GM23248 (cell line): Measurements from ENCODE around the gene SLC4A4. TPM values are rescaled to one million over a fixed set of nuclear protein-coding genes. Genes with fewer than 3 reads are reported as not detected.

Source experiments
- DNase-seq: peaks from one replicate; pipeline ENCODE4 v3.0.0-alpha.2; 2015
- H2AFZ ChIP-seq: fragments of 200-600 bp; sonication (generic); 2 replicates; pipeline ENCODE4 v1.6.1; 2016; ENCODE audit warnings: antibody characterized with exemption
- H3F3A ChIP-seq: fragments of 200-600 bp; sonication (generic); 2 replicates; pipeline ENCODE4 v1.6.1; 2016; ENCODE audit warnings: mild to moderate bottlenecking, antibody characterized with exemption, mixed run types; ENCODE audit not compliant: insufficient read depth
- H3K27ac ChIP-seq: fragments of 200-600 bp; sonication (generic); 2 replicates; pipeline ENCODE4 v1.5.1; 2016; ENCODE audit warnings: mild to moderate bottlenecking
- H3K27me3 ChIP-seq: fragments of 200-600 bp; sonication (generic); replicated peaks from 2 replicates; pipeline ENCODE4 v1.6.1; 2016; ENCODE audit warnings: mild to moderate bottlenecking; ENCODE audit not compliant: insufficient read depth
- H3K36me3 ChIP-seq: fragments of 200-600 bp; sonication (generic); 2 replicates; pipeline ENCODE4 v1.6.1; 2016; ENCODE audit warnings: low read depth, mild to moderate bottlenecking
- H3K4me1 ChIP-seq: fragments of 200-600 bp; sonication (generic); 2 replicates; pipeline ENCODE4 v1.6.1; 2016; ENCODE audit warnings: mild to moderate bottlenecking; ENCODE audit not compliant: insufficient read depth
- H3K4me2 ChIP-seq: fragments of 200-600 bp; sonication (generic); one replicate; pipeline ENCODE4 v1.6.1; 2016; ENCODE audit warnings: mild to moderate bottlenecking; ENCODE audit not compliant: unreplicated experiment
- H3K4me3 ChIP-seq: fragments of 200-600 bp; sonication (generic); 2 replicates; pipeline ENCODE4 v1.5.1; 2016; ENCODE audit warnings: mild to moderate bottlenecking
- H3K79me2 ChIP-seq: fragments of 200-600 bp; sonication (generic); 2 replicates; pipeline ENCODE4 v1.6.1; 2016; ENCODE audit warnings: mild to moderate bottlenecking; ENCODE audit not compliant: insufficient read depth
- H3K9ac ChIP-seq: fragments of 200-600 bp; sonication (generic); 2 replicates; pipeline ENCODE4 v1.6.1; 2016; ENCODE audit warnings: mild to moderate bottlenecking
- H3K9me2 ChIP-seq: fragments of 200-600 bp; sonication (generic); 2 replicates; pipeline ENCODE4 v1.6.1; 2016; ENCODE audit warnings: mixed run types, mild to moderate bottlenecking, moderate library complexity; ENCODE audit not compliant: insufficient read depth
- H3K9me3 ChIP-seq: fragments of 200-600 bp; sonication (generic); one replicate; pipeline ENCODE4 v1.6.1; 2017; ENCODE audit warnings: low read depth
- H4K20me1 ChIP-seq: fragments of 200-600 bp; sonication (generic); 2 replicates; pipeline ENCODE4 v1.6.0; 2016; ENCODE audit not compliant: insufficient read depth
- EZH2 ChIP-seq: fragments of 200-600 bp; sonication (generic); IDR thresholded peaks from 2 replicates; pipeline ENCODE4 v1.6.1; 2018; ENCODE audit warnings: antibody characterized with exemption, mild to moderate bottlenecking; ENCODE audit not compliant: insufficient read depth, poor library complexity, severe bottlenecking
- EZH2phosphoT487 ChIP-seq: fragments of 200-600 bp; sonication (generic); IDR thresholded peaks from 2 replicates; pipeline ENCODE4 v1.6.1; 2018; ENCODE audit warnings: antibody characterized with exemption, moderate library complexity, mild to moderate bottlenecking, low read depth; ENCODE audit not compliant: insufficient read depth
- WGBS, 2 experiments: methylation state at CpG; one replicate each; pipeline ENCODE4 v1.1.6; 2015 to 2017; ENCODE audit warnings: low lambda C conversion rate in 2 of 2, low coverage in 1 of 2; ENCODE audit errors: missing lambda C conversion rate in 2 of 2; 5-methylcytosine and 5-hydroxymethylcytosine counted together
- in situ Hi-C: fragments of 300-500 bp; cut with MboI; formaldehyde crosslinking; loops from 2 replicates; pipeline ENCODE4 v1.15.0; 2020
- polyA plus RNA-seq: library from polyadenylated mRNA; unstranded; fragments of >200 nt; fragmentation: Nextera tagmentation; extraction: Ambion mirVana; gene quantifications from 2 replicates; pipeline ENCODE4 v1.2.1, GENCODE V29; 2016
- total RNA-seq: library from RNA; depleted of rRNA; stranded (reverse); fragments of >200 nt; shearing (Covaris generic); gene quantifications from 2 replicates; pipeline ENCODE4 v1.2.3, GENCODE V29; 2014

The SLC4A4 gene
- total and polyA plus RNA-seq, 2 experiments from 2014 or later = 7.2 to 11.5 TPM

DNA sequence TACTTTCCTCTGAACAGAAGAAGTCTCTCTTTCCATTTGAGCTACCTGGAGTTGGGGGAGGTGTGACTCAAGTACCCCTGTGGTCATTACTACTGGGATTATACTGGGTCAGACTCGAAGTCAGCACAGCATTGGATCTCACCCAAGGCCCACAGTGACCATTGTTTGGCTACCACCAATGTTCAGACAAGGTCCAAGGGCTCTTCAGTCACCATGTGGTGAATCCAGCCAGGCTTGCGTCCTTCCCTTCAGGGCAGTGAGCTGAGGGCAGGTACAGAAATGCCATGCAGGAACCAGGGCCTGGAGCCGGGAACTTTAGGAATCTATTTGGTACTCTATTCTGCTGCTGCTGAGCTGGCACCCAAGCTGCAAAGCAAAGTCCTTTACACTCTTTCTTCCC, 5.5 kb upstream of the SLC4A4 start:
- Histone ChIP-seq H3K9me2 (no peaks in the 10 kb centered on the region; the same call in 1 of the 2 replicates), H3K27ac (no peak overlapping the region), H3K4me1 (peaks cover 13% of the 10 kb centered on the region), H3K4me2 (no peak overlapping the region), H3K36me3 (no peaks in the 10 kb centered on the region), H3K79me2 (no peaks in the 10 kb centered on the region), H3K27me3 (no peaks in the 10 kb centered on the region), H3K4me3 (no peak overlapping the region), H2AFZ (no peak overlapping the region), H3K9me3 (no peaks in the 10 kb centered on the region), H3K9ac (no peak overlapping the region), H3F3A (no peaks in the 10 kb centered on the region), H4K20me1 (no peaks in the 10 kb centered on the region)
- WGBS, 2 experiments = 91 to 97% methylated on average over 3 of the region's 3 CpGs
- TF ChIP-seq EZH2 (no peak), EZH2phosphoT487 (no peak)
- in situ Hi-C loops = no loop called here
- no peak for DNase-seq

DNA sequence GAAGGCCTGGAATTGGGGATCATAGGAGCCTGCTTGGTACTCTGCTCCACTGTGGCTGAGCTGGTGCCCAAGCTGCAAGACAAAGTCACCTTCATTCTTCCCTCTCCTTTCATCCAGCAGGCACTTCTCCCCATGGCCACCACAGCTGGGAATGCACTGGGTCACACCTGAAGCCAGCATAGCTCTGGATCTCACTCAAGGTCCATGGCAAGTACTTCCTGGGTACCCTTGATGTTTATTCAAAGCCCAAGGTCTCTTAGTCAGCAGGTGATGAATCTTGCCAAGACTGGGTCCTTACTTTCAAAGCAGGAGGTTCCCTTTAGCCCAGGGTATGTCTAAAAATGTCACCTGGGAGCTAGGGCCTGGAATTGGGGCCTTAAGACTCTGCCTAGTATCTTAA, 4.9 kb upstream of the SLC4A4 start:
- no peak overlapping the region for H3K27ac ChIP-seq
- H3K9me3 ChIP-seq = no peaks in the 10 kb centered on the region
- no peaks in the 10 kb centered on the region for H3K79me2 ChIP-seq
- no peak overlapping the region for H3K4me3 ChIP-seq
- TF ChIP-seq EZH2 = no peak
- TF ChIP-seq EZH2phosphoT487 = no peak
- no peaks in the 10 kb centered on the region for H4K20me1 ChIP-seq
- peaks cover 13% of the 10 kb centered on the region for H3K4me1 ChIP-seq
- H3K9me2 ChIP-seq = no peaks in the 10 kb centered on the region; the same call in 1 of the 2 replicates
- no peak overlapping the region for H2AFZ ChIP-seq
- H3K27me3 ChIP-seq = no peaks in the 10 kb centered on the region
- in situ Hi-C loops = no loop called here
- no peak overlapping the region for H3K4me2 ChIP-seq
- no peaks in the 10 kb centered on the region for H3K36me3 ChIP-seq
- no peak for DNase-seq
- H3K9ac ChIP-seq = no peak overlapping the region
- H3F3A ChIP-seq = no peaks in the 10 kb centered on the region

DNA sequence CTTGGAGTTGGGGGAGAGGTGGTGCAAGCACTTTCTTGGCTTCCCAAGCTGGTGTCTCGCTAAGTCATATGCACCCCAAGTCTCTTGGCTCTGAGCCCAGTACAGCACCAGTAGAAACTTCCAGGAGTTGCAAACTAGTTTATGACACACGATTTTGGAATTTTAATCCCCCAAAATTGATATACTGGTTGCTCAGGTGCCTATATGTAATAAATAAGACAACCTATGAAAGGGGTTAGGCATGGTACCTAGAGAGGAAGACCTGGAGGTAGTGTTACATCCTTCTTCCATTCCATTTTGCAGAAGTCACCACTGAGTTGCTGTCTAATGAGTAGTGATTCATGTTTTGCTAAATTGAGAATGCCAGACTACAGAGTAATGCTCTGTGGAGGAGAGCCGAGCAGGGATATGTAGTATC, 4.3 kb upstream of the SLC4A4 start:
- in situ Hi-C loops = no loop called here
- TF ChIP-seq EZH2 (no peak), EZH2phosphoT487 (no peak)
- H3K4me1 ChIP-seq = peaks cover 17% of the 10 kb centered on the region

DNA sequence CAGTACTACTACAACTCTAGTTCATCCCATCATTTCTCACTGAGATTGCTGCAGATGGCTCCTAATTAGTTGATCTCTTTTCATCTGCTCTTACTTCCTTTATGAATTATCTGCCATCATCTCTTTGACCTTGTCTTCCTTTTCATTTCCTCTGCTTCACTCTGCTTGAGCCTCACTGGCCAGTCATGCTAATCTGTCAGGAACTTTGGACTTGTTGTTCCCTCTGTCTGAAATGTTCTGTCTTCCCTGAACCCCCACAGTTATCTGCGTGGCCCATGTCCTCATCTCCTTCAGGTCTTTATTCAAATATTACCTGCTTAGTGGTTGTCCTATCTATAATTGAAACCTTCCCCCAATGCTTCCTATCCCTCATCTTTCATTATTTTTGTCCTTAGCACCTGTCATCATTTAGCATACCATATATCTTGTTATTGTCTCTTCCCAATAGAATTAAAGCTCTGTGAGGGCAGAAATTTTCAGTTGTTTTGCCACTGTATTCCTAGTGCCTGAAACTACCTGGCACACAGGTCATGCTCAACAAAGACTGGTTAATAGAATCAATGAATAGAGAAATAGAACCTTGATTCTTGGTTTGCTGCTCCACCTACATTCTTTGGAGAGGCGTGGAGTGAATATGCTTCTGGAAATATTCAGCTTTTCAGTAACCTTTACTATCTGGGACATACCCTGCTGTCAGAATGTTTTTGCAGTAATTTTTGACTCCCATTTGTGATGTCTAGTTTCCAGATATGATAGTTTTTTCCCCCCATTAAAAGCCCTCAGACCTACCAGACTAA, 5.0 kb downstream of the SLC4A4 start:
- H3K27ac ChIP-seq = no peak overlapping the region
- H3K9me3 ChIP-seq = no peaks in the 10 kb centered on the region
- H3K27me3 ChIP-seq = no peaks in the 10 kb centered on the region
- no peaks in the 10 kb centered on the region for H4K20me1 ChIP-seq
- H2AFZ ChIP-seq = no peak overlapping the region
- in situ Hi-C loops = no loop called here
- no peak overlapping the region for H3K4me3 ChIP-seq
- H3K79me2 ChIP-seq = no peaks in the 10 kb centered on the region
- TF ChIP-seq EZH2phosphoT487 = no peak
- TF ChIP-seq EZH2 = no peak
- H3K9me2 ChIP-seq = no peaks in the 10 kb centered on the region
- H3K4me2 ChIP-seq = no peak overlapping the region
- WGBS, 2 experiments = 91 to 93% methylated on average over 2 of the region's 2 CpGs
- no peak overlapping the region for H3K9ac ChIP-seq
- H3K36me3 ChIP-seq = no peaks in the 10 kb centered on the region
- peaks cover 5% of the 10 kb centered on the region for H3K4me1 ChIP-seq
- DNase-seq = no peak
- no peaks in the 10 kb centered on the region for H3F3A ChIP-seq

More for the DNA sequence above, 4.3 kb upstream of the SLC4A4 start:
- no peak overlapping the region for H3K4me3 ChIP-seq
- no peak overlapping the region for H3K27ac ChIP-seq
- no peak overlapping the region for H2AFZ ChIP-seq
- no peaks in the 10 kb centered on the region for H3F3A ChIP-seq
- H3K79me2 ChIP-seq = no peaks in the 10 kb centered on the region
- H3K9me3 ChIP-seq = no peaks in the 10 kb centered on the region
- no peak overlapping the region for H3K4me2 ChIP-seq
- 15 to 16% methylated on average over 3 of the region's 3 CpGs for WGBS, 2 experiments
- H3K9me2 ChIP-seq = no peaks in the 10 kb centered on the region; the same call in 1 of the 2 replicates
- H4K20me1 ChIP-seq = no peaks in the 10 kb centered on the region
- no peak overlapping the region for H3K9ac ChIP-seq
- H3K27me3 ChIP-seq = no peaks in the 10 kb centered on the region
- H3K36me3 ChIP-seq = no peaks in the 10 kb centered on the region
- peak; percentile 71 for DNase-seq
